ENCODE results near the gene TSNAX. TPM values are rescaled to one million over a fixed set of nuclear protein-coding genes. Genes with fewer than 3 reads are reported as not detected.
"Not testable (repeated sequence)": the region's sequence is repeated elsewhere in the genome, so short reads cannot be mapped to it uniquely, and the experiment has no call there.

The TSNAX gene
- total RNA-seq, 1 donor from 2014 or later = 23.6 TPM

- Histone ChIP-seq H3K27ac (replicated peaks) (no peak overlapping the region), H3K36me3 (no peaks in the 10 kb centered on the region), H3K4me3 (no peak overlapping the region), H3K27me3 (ENCODE audit: low read depth) (no peaks in the 10 kb centered on the region), H3K9me3 (replicated peaks) (peaks cover 16% of the 10 kb centered on the region), H3K4me1 (peaks cover under 1% of the 10 kb centered on the region)
- no peak for DNase-seq
- intact Hi-C loops (cut with micrococcal nuclease) = no loop called here
- TF ChIP-seq, protein P1, sequence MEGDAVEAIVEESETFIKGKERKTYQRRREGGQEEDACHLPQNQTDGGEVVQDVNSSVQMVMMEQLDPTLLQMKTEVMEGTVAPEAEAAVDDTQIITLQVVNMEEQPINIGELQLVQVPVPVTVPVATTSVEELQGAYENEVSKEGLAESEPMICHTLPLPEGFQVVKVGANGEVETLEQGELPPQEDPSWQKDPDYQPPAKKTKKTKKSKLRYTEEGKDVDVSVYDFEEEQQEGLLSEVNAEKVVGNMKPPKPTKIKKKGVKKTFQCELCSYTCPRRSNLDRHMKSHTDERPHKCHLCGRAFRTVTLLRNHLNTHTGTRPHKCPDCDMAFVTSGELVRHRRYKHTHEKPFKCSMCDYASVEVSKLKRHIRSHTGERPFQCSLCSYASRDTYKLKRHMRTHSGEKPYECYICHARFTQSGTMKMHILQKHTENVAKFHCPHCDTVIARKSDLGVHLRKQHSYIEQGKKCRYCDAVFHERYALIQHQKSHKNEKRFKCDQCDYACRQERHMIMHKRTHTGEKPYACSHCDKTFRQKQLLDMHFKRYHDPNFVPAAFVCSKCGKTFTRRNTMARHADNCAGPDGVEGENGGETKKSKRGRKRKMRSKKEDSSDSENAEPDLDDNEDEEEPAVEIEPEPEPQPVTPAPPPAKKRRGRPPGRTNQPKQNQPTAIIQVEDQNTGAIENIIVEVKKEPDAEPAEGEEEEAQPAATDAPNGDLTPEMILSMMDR (IDR thresholded peaks at IDR 0.05; ENCODE audit: borderline replicate concordance) = no peak
These were observed 29.2 kb upstream of the TSNAX start for GRCh38 chr1:231499148-231499763.

GRCh38 chr1:231500666-231501065, 27.8 kb upstream of the TSNAX start:
- H3K36me3 ChIP-seq = no peaks in the 10 kb centered on the region
- DNase-seq = no peak
- TF ChIP-seq, protein P1 (IDR thresholded peaks at IDR 0.05; ENCODE audit: borderline replicate concordance) = no peak
- intact Hi-C loops (cut with micrococcal nuclease) = no loop called here
- peaks cover 16% of the 10 kb centered on the region for H3K9me3 ChIP-seq (replicated peaks)
- no peak overlapping the region for H3K4me3 ChIP-seq
- H3K27ac ChIP-seq (replicated peaks) = no peak overlapping the region
- H3K4me1 ChIP-seq = no peaks in the 10 kb centered on the region
- no peaks in the 10 kb centered on the region for H3K27me3 ChIP-seq (ENCODE audit: low read depth)

DNA sequence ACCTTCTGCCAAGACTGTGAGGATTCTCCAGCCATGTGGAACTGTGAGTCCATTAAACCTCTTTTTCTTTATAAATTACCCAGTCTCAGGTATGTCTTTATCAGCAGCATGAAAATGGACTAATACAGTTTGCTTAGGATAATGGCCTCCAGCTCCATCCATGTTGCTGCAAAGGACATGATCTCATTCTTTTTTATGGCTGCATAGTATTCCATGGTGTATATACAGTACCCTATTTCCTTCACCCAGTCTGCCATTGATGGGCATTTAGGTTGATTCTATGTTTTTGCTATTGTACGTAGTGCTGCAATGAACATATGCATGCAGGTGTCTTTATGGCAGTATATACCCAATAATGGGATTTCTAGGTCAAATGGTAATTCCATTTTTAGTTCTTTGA, 25.3 kb upstream of the TSNAX start:
- H3K9me3 ChIP-seq (replicated peaks) = peaks cover 16% of the 10 kb centered on the region
- H3K4me1 ChIP-seq; DNase-seq; H3K27me3 ChIP-seq (ENCODE audit: low read depth); H3K36me3 ChIP-seq; H3K27ac ChIP-seq (replicated peaks); intact Hi-C loops (cut with micrococcal nuclease); H3K4me3 ChIP-seq: not testable (repeated sequence)

GRCh38 chr1:231507476-231508355, 20.8 kb upstream of the TSNAX start:
- Histone ChIP-seq H3K27me3 (ENCODE audit: low read depth) (no peaks in the 10 kb centered on the region), H3K27ac (replicated peaks) (no peak overlapping the region), H3K36me3 (no peaks in the 10 kb centered on the region), H3K4me3 (no peak overlapping the region), H3K4me1 (no peaks in the 10 kb centered on the region), H3K9me3 (replicated peaks) (no peaks in the 10 kb centered on the region)
- no peak for DNase-seq
- TF ChIP-seq, protein P1 (IDR thresholded peaks at IDR 0.05; ENCODE audit: borderline replicate concordance) = no peak
- intact Hi-C loops (cut with micrococcal nuclease) = no loop called here

GRCh38 chr1:231508497-231508896, 20.0 kb upstream of the TSNAX start:
- H3K4me1 ChIP-seq = no peaks in the 10 kb centered on the region
- H3K27me3 ChIP-seq (ENCODE audit: low read depth) = no peaks in the 10 kb centered on the region
- TF ChIP-seq, protein P1 (IDR thresholded peaks at IDR 0.05; ENCODE audit: borderline replicate concordance) = no peak
- H3K27ac ChIP-seq (replicated peaks) = no peak overlapping the region
- H3K9me3 ChIP-seq (replicated peaks) = no peaks in the 10 kb centered on the region
- no peaks in the 10 kb centered on the region for H3K36me3 ChIP-seq
- no peak for DNase-seq
- no peak overlapping the region for H3K4me3 ChIP-seq
- intact Hi-C loops (cut with micrococcal nuclease) = no loop called here

DNA sequence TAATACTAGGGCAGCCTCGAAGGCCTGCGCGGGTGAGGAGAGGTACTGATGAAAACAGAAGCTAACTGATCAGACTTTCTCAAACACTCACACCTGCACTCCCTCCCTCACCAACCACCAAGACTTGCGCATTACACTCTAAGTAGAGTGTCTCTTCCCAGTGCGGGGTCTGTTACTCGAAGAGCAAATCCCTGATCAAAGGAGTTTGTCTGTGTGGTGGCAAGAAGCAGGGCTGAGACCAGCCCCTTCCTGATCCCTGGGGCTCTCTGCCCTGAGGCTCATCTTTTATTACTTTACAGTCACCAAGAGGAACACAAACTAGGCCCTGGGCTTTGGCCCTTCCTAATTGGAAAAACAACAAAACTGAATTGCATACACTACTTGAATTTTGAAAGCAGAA, 19.5 kb upstream of the TSNAX start:
- TF ChIP-seq, protein P1 (IDR thresholded peaks at IDR 0.05; ENCODE audit: borderline replicate concordance) = no peak
- H3K27me3 ChIP-seq (ENCODE audit: low read depth) = no peaks in the 10 kb centered on the region
- no peaks in the 10 kb centered on the region for H3K4me1 ChIP-seq
- intact Hi-C loops (cut with micrococcal nuclease) = no loop called here
- no peaks in the 10 kb centered on the region for H3K36me3 ChIP-seq
- H3K27ac ChIP-seq (replicated peaks) = no peak overlapping the region
- H3K9me3 ChIP-seq (replicated peaks) = no peaks in the 10 kb centered on the region
- no peak overlapping the region for H3K4me3 ChIP-seq
- no peak for DNase-seq
